ENCODE results near the gene CSNK1E. TPM values are rescaled to one million over a fixed set of nuclear protein-coding genes. Genes with fewer than 3 reads are reported as not detected.

The CSNK1E gene
- total and polyA plus RNA-seq, 2 of the 8 experiments (the other 6 are each of a cell fraction or from before 2014, with no cell fraction given), result 247 to 263 TPM

DNA sequence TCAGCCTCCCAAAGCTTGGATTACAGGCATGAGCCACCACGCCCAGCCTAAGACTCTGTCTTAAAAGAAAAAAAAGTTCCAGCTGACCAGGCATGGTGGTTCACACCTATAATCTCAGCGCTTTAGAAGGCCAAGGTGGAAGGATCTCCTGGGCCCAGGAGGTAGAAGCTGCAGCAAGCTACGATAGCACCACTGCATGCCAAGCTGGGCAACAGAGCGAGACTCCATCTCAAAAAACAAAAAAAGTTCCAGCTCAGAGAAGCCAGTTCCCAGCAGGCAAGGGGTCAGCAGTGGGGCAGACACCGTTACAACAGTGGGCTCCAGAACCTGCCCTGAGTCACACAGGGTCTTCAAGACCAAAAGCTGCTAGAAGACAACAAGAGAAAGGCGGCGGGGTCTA is 47.8 kb downstream of the CSNK1E start (continued):
- TF ChIP-seq CEBPB (IDR thresholded peaks at IDR 0.05; ENCODE audit: low read depth, low read length), result no peak
- no peak for TF ChIP-seq SAP30 (IDR thresholded peaks at IDR 0.05; ENCODE audit: insufficient read depth, insufficient replicate concordance, low read length)

Data from H1 (cell line).